HG03521 (cell line): Measurements from ENCODE around the gene LCN2.
"Not testable (repeated sequence)": the region's sequence is repeated elsewhere in the genome, so short reads cannot be mapped to it uniquely, and the experiment has no call there.

Source experiments
- ATAC-seq: cut with Tn5 transposase; IDR thresholded peaks from one replicate; pipeline ENCODE4 v1.9.1; 2021; ENCODE audit warnings: mild to moderate bottlenecking, moderate library complexity; ENCODE audit not compliant: unreplicated experiment

Gene LCN2

DNA sequence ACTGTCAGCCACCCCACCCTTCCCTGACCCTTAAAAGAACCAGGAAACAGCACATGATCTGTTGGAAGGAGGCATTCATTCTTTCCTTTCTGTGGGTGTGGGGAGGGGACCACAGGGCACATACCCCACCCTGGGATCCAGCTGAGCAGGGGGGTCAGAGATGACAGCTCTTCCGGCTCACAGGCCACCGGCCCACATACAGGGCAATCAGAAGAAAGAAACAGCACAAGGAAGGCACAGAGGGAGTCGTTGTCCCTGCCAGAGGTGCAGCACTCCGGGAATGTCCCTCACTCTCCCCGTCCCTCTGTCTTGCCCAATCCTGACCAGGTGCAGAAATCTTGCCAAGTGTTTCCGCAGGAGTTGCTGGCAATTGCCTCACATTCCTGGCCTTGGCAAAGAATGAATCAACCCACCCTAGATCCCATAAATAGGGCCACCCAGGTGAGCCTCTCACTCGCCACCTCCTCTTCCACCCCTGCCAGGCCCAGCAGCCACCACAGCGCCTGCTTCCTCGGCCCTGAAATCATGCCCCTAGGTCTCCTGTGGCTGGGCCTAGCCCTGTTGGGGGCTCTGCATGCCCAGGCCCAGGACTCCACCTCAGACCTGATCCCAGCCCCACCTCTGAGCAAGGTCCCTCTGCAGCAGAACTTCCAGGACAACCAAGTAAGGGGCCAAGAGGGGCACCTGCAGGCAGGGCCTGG is at the start of gene LCN2:
LCN2 (plus strand) TSS at position 453 of the 701 bp plus-strand sequence; CDS start at position 526, 73 bp downstream.
- ATAC-seq = no peak

DNA sequence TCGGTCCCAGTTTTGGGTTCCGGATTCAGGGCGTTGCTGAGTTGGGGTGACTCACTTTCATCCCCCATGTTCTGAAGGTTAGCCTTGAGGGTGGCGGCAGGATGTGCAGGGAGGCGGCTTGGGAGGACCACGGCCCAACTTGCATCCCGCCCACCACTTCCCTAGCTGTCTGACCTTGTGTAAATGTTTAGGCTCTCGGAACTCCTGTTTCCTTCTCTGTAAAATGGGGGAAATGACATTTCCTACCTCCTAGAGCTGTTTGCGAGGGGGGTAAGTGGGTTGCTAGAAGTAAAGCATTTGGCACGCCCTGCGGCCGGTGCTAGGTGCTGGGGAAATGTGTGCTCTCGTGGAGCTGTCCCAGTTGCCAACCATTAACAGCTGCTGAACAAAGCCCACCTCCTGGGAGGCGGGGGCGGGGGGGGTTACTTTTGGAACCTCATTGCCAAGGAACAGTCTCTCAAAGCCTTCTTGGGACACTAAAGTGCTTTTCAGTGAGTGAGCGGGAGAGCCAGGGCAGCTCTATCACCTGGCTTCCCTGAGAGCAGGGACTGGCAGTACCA is 49.2 kb upstream of the LCN2 start:
- ATAC-seq = no peak

DNA sequence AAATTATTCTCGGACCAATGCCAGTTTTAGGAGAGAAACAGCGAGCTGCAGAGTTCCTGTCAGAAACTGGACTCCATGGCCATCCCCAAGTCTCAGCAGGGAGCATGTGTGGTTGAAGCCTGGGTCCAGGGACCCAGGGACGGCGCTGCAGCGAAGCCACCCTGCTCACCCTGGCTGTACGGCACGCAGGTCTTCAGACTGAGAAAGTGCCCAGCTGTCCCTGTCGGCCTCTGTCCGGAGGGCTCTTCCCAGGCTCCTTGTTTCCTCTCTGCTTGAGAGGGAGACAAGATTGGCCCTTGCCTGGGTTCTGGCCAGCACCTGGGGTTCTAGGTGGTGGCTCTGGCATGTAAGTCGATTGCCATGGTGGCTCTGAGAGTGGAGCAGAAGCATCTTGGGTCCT is 48.7 kb upstream of the LCN2 start:
- ATAC-seq = no peak

DNA sequence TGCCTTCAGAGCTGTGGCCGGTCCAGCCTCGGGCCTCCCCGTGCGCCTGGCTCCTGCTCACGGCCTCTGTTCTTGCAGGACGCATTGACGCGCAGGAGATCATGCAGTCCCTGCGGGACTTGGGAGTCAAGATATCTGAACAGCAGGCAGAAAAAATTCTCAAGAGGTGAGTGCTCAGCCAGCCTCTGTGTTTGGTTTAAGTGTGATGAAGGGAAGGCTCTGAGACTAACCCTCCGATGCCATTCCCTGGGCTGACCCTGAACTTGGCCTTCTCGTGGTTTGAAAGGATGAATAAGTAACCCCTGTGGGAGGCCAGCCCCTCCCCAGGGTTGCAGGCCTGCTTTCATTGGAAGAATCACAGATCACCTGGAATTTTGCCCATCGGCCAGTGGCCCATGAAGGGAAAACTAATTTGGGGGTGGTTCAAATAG is 48.0 kb upstream of the LCN2 start:
- ATAC-seq = no peak

DNA sequence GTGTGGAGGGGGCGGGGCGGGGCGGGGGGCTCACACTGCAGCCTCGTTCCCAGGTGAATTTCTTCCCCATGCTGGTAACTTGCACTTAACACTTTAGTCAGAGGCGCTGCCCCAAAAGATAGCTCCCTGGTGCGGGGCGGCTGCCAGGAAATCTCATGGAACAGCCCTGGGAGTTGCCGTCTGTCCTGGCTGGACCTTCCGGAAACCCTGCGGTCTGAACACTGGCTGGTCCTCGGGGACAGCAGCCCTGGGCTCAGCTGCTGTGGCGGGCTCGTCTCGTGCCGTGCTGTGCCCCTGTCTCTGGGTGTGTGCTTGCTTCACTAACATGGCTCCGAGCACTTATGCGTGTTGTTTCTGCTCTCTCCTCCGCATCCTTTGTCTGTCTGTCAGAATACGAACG is 47.6 kb upstream of the LCN2 start:
- ATAC-seq = no peak

DNA sequence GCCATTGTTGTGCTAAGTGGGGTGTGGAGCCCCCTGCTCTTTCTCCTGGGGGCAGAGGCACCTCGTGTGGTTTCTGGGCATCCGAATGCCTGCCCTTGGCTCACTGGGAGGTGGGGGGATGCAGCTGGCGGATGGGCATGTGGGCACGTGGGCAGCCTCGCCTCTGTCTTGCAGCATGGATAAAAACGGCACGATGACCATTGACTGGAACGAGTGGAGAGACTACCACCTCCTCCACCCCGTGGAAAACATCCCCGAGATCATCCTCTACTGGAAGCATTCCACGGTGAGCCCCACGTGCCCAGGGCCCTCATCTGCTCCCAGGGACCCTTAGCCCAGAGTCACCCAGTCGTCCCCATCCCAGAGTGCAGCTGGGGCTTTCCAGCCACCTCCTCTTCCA is 47.1 kb upstream of the LCN2 start:
- no peak for ATAC-seq

DNA sequence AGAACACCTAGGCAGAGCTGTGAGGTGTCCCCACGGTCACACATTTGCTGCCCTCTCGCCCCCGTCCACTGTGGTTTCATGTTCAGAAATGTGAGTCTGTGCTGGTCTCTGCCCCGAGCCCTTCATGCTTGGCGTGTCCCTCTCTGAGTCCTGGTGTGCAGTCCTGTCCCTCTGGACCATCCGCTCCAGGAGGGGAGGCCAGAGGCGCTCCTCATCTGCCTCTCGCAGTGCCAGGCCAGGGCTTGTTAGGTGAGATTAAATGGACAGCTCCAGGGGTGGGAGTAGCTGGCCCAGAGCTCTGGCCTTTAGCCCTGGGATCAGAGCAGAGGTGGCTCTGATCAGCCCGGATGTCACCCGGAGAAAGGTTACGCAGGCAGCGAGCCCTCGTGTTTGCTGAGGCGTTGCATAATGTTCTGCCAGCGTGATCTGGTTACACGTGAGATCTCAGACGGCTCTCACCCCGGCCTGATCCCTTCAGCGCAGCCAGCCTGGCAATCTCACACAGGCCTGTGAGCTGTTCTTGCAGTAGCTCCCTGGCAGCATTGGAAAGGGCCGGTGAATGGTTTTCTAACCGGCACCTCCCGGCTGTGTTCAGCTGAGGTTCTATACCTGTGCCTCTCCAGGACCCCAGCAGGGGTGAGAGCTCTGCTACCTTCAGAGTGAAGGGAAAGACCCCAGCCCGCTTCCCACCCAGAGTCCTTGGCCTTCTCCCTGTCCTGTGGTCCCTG is 46.2 kb upstream of the LCN2 start:
- ATAC-seq = no peak

DNA sequence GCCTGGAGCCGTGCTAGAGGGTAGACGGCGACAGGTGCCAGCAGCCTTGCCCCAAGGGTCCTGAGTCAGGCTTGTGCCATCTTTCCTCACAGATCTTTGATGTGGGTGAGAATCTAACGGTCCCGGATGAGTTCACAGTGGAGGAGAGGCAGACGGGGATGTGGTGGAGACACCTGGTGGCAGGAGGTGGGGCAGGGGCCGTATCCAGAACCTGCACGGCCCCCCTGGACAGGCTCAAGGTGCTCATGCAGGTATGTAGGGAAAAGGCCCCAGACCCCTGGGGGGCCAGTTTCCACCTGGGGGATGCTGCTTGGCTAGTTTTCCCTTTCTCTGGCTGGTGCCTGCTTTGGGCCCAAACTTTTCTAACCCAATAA is 45.7 kb upstream of the LCN2 start:
- no peak for ATAC-seq

DNA sequence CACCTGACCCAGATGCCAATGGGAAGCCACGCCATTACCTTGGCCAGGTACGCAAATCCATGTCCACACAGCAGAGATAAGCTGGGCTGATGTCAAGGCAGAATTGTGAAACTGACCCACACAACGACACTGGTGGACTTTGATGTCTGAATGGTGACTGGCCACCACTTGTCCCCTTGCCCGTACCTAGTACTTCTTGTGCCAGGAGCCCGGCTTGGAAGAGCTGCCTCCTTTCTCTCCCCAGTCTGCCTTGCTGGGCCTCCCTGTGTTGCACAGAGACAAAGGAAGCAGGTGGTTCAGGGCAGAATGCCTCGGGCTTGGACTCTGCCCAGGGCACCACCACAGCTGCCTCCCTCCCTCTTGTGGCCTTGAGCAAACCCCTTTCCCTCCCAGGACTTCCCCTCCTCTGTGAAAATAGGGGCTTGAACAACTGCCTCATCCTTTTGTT is 45.1 kb upstream of the LCN2 start:
- no peak for ATAC-seq

DNA sequence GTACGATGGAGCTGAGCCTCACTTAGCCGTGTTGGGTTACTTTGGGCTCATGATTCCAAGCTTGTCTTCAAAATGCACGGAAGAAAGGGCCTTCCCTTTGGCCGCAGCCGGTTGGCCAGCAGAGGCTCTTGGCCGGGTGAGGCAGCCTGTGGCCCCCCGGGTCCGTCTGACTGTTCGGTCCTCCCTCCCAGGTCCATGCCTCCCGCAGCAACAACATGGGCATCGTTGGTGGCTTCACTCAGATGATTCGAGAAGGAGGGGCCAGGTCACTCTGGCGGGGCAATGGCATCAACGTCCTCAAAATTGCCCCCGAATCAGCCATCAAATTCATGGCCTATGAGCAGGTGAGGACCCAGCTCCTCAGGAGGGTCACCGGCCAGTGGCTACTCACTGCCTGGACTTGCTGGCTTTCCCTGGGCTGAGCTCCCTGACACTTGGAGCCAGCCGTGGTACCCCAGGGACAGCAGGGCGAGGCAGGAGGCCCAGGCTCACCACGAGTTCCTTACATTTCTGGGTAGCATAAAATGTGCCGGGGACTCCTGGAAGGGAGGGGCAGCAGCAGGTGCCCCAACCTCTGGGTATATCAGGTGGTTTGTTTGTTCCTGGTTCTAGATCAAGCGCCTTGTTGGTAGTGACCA is 43.6 kb upstream of the LCN2 start:
- no peak for ATAC-seq

DNA sequence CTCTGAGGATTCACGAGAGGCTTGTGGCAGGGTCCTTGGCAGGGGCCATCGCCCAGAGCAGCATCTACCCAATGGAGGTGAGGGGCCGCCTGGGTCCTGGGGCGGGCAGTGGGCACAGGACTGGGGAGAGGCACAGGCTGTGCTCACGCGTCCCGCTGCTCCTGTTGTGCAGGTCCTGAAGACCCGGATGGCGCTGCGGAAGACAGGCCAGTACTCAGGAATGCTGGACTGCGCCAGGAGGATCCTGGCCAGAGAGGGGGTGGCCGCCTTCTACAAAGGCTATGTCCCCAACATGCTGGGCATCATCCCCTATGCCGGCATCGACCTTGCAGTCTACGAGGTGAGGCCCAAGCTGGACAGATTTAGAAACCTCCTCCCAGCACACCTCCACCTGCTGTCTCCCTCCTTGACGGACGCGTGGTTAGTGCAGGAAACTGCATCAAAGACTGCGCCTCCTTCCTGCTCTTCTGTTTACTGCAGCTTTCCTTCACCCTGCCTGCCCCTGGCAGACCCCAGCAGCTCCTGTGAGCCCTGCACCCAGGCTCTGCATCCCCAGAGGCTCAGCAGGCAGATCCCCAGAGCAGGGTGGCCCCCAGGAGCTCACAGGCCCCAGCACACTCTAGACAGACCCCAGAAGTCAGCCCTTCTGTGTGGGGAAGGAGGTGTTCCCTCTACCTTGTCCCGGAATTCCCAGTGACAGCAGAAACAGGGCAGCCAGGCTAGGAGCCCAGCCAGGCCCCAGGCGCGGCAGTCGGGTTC is 42.9 kb upstream of the LCN2 start:
- ATAC-seq = no peak

DNA sequence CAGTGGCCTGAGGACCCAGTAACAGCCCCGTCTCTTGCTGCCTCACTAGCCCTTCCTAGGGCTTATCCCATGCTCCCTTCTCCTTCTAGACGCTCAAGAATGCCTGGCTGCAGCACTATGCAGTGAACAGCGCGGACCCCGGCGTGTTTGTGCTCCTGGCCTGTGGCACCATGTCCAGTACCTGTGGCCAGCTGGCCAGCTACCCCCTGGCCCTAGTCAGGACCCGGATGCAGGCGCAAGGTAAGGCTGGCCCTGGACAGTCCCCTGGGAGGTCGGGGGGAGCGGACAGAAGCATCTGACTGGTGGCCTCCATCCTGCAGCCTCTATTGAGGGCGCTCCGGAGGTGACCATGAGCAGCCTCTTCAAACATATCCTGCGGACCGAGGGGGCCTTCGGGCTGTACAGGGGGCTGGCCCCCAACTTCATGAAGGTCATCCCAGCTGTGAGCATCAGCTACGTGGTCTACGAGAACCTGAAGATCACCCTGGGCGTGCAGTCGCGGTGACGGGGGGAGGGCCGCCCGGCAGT is 42.2 kb upstream of the LCN2 start:
- ATAC-seq = no peak

DNA sequence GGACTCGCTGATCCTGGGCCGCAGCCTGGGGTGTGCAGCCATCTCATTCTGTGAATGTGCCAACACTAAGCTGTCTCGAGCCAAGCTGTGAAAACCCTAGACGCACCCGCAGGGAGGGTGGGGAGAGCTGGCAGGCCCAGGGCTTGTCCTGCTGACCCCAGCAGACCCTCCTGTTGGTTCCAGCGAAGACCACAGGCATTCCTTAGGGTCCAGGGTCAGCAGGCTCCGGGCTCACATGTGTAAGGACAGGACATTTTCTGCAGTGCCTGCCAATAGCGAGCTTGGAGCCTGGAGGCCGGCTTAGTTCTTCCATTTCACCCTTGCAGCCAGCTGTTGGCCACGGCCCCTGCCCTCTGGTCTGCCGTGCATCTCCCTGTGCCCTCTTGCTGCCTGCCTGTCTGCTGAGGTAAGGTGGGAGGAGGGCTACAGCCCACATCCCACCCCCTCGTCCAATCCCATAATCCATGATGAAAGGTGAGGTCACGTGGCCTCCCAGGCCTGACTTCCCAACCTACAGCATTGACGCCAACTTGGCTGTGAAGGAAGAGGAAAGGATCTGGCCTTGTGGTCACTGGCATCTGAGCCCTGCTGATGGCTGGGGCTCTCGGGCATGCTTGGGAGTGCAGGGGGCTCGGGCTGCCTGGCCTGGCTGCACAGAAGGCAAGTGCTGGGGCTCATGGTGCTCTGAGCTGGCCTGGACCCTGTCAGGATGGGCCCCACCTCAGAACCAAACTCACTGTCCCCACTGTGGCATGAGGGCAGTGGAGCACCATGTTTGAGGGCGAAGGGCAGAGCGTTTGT is 41.6 kb upstream of the LCN2 start:
- ATAC-seq = no peak

DNA sequence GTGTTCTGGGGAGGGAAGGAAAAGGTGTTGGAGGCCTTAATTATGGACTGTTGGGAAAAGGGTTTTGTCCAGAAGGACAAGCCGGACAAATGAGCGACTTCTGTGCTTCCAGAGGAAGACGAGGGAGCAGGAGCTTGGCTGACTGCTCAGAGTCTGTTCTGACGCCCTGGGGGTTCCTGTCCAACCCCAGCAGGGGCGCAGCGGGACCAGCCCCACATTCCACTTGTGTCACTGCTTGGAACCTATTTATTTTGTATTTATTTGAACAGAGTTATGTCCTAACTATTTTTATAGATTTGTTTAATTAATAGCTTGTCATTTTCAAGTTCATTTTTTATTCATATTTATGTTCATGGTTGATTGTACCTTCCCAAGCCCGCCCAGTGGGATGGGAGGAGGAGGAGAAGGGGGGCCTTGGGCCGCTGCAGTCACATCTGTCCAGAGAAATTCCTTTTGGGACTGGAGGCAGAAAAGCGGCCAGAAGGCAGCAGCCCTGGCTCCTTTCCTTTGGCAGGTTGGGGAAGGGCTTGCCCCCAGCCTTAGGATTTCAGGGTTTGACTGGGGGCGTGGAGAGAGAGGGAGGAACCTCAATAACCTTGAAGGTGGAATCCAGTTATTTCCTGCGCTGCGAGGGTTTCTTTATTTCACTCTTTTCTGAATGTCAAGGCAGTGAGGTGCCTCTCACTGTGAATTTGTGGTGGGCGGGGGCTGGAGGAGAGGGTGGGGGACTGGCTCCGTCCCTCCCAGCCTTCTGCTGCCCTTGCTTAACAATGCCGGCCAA is 40.8 kb upstream of the LCN2 start:
- no peak for ATAC-seq

DNA sequence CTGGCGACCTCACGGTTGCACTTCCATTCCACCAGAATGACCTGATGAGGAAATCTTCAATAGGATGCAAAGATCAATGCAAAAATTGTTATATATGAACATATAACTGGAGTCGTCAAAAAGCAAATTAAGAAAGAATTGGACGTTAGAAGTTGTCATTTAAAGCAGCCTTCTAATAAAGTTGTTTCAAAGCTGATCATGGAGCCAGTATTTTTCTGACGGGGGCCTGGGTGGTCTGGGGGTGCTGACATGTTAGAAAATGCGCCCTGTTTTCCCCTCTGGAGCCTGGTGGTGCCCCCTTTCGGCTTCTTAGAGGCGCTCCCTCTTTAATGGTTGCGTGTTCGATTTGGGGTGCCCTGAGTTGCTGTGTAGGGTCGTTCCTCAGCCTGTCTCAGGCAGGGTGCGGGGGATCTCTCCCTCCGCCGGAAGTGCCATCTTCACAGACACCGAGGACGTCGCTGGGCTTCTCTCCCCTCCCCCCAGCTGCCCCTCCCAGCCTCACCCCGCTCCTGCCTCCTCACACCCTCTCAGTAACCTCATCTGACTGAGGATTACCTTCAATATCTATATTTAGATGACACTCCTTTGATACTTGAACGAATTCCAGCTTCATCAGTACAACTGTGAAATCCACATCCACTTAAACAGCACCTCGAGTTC is 40.1 kb upstream of the LCN2 start:
- no peak for ATAC-seq

DNA sequence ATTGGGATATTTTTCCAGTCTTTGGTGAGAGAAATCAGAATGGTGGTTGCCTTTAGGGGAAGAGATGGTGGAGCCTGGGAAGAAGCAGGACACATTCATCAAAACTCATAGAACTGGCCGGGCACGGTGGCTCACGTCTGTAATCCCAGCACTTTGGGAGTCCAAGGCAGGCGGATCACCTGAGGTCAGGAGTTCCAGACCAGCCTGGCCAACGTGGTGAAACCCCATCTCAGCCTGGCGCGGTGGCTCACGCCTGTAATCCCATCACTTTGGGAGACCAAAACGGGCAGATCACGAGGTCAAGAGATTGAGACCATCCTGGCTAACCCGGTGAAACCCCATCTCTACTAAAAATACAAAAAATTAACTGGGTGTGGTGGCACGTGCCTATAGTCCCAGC is 37.5 kb upstream of the LCN2 start:
- not testable (repeated sequence) for ATAC-seq

DNA sequence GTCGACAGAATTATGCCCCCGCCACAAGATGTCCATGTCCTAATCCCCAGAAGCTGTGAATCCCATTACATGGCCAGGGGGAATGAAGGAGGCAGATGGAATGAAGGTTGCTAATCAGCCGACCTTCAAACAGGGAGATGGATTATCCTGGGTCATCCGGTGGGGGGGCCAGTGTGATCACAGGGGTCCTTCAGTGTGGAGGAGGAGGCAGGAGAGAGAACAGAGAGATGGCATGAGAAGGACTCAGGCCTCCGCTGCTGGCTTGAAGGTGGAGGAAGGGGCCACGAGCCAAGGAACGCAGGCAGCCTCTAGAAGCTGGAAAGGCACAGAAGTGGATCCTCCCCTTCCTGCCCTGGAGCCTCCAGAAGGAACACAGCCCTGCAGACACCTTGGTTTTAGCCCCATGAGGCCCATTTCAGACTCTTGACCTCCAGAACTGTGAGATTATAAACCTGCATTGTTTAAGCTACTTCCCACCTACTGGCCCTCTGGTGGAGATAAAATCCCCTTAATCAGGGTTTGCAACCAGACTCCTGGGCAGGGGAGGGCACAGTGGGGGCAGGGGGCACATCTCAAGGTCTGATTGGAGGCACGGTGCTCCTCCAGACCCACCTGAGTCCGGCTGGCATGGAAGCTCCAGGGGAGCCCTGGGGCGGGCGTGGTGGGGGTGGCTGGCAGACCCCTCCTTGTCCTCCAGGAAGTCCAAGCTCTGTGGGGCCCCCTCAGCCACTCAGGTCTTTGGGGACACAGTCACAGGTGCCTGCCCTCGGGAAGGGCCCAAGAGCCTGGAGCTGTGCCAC is 35.5 kb upstream of the LCN2 start:
- no peak for ATAC-seq
